Measurements from ENCODE around the gene VIL1. TPM values are rescaled to one million over a fixed set of nuclear protein-coding genes. Genes with fewer than 3 reads are reported as not detected.

VIL1 gene
- total RNA-seq, 1 experiment from 2014 or later, result 0.18 TPM

DNA sequence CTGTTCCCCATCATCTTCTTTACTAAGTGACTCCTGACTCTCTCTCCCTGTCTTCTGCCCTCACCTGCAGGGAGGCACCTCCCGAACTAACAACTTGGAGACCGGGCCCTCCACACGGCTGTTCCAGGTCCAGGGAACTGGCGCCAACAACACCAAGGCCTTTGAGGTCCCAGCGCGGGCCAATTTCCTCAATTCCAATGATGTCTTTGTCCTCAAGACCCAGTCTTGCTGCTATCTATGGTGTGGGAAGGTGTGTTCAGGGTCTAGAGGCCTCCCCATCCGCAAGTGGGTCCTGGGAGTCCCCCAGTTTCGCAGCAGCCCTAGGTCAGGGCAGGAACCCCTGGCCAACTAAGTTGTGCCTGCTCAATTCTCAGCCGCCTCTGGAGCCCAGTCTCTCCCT, 15.5 kb downstream of the VIL1 start:
- Histone ChIP-seq H3K9me3 (ENCODE audit: control insufficient read depth, insufficient read depth, low read depth, low read length) (no peaks in the 10 kb centered on the region), H3K36me3 (ENCODE audit: control insufficient read depth, insufficient read depth, low read length) (no peaks in the 10 kb centered on the region), H3K4me3 (ENCODE audit: low read depth in 2 of 2, low read length in 2 of 2) (no peak overlapping the region), H3K4me1 (ENCODE audit: control insufficient read depth, insufficient read depth, low read length) (no peaks in the 10 kb centered on the region), H3K27ac (ENCODE audit: low read length) (no peak overlapping the region), H3K27me3 (ENCODE audit: control insufficient read depth, insufficient read depth, low read length) (no peaks in the 10 kb centered on the region)
- intact Hi-C loops (cut with micrococcal nuclease; ENCODE audit: unreplicated experiment), result no loop called here
- no TSS peak for BruUV-seq (replicated peaks)
- ChIA-PET POLR2A (no interaction called here), CTCF (no interaction called here)
- DNase-seq (ENCODE audit: low read depth, low spot score) (no peak), ATAC-seq (no peak)
- in situ Hi-C loops (cut with HindIII; ENCODE audit: low pct_unique_long_range_greater_than_20kb, low sequenced_read_pairs), result no loop called here
- TF ChIP-seq, protein P1, sequence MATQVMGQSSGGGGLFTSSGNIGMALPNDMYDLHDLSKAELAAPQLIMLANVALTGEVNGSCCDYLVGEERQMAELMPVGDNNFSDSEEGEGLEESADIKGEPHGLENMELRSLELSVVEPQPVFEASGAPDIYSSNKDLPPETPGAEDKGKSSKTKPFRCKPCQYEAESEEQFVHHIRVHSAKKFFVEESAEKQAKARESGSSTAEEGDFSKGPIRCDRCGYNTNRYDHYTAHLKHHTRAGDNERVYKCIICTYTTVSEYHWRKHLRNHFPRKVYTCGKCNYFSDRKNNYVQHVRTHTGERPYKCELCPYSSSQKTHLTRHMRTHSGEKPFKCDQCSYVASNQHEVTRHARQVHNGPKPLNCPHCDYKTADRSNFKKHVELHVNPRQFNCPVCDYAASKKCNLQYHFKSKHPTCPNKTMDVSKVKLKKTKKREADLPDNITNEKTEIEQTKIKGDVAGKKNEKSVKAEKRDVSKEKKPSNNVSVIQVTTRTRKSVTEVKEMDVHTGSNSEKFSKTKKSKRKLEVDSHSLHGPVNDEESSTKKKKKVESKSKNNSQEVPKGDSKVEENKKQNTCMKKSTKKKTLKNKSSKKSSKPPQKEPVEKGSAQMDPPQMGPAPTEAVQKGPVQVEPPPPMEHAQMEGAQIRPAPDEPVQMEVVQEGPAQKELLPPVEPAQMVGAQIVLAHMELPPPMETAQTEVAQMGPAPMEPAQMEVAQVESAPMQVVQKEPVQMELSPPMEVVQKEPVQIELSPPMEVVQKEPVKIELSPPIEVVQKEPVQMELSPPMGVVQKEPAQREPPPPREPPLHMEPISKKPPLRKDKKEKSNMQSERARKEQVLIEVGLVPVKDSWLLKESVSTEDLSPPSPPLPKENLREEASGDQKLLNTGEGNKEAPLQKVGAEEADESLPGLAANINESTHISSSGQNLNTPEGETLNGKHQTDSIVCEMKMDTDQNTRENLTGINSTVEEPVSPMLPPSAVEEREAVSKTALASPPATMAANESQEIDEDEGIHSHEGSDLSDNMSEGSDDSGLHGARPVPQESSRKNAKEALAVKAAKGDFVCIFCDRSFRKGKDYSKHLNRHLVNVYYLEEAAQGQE (IDR thresholded peaks at IDR 0.05; ENCODE audit: insufficient read depth in 1 of 2, low read depth in 2 of 2, low read length in 1 of 2), result no peak
- TF ChIP-seq POLR2AphosphoS5 (IDR thresholded peaks at IDR 0.05; ENCODE audit: low read depth, low read length) (no peak), SIN3A (IDR thresholded peaks at IDR 0.05; ENCODE audit: borderline replicate concordance, insufficient read depth, low read depth, low read length) (no peak)

DNA sequence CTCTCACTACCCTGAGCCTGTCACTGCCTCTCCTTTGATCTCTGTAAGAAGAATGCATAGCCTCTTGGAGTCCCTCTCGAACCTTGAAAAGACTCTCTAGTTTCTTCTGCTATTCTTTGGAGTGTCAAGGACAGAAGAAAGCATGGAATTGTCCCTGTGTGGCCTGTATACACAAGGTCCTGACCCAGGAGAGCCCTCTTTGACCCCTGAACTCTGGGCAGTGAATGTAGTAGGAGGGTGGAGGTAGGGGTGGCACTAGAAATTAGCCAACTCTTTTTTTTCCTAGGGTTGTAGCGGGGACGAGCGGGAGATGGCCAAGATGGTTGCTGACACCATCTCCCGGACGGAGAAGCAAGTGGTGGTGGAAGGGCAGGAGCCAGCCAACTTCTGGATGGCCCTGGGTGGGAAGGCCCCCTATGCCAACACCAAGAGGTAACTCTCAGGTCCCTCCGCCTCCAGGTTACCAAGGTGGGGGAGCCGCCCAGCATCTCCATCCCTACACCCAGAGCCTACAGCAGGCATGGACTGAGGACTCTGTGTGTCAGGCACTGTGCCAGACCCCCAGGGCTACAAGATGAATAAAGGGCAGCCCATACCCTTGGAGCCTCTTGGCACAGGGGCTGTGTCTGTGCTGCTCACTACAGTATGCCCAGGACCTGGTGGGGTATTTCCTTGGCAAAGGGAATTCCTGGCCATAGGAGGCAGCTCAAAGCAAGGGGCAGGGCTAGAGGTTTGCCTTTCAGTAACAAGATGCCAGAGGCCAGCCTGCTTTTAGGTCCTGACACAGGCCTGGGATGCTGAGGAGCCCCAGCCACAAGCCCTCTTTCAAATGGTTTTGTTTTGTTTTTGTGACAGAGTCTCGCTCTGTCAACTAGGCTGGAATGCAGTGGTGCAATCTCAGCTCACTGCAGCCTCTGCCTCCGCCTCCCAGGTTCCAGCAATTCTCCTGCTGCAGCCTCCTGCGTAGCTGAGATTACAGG, 16.4 kb downstream of the VIL1 start:
- in situ Hi-C loops (cut with HindIII; ENCODE audit: low pct_unique_long_range_greater_than_20kb, low sequenced_read_pairs), result no loop called here
- POLR2A ChIA-PET, result no interaction called here

More for the DNA sequence above, 16.4 kb downstream of the VIL1 start:
- no peaks in the 10 kb centered on the region for H3K36me3 ChIP-seq (ENCODE audit: control insufficient read depth, insufficient read depth, low read length)
- no peaks in the 10 kb centered on the region for H3K27me3 ChIP-seq (ENCODE audit: control insufficient read depth, insufficient read depth, low read length)
- TF ChIP-seq, protein P2, sequence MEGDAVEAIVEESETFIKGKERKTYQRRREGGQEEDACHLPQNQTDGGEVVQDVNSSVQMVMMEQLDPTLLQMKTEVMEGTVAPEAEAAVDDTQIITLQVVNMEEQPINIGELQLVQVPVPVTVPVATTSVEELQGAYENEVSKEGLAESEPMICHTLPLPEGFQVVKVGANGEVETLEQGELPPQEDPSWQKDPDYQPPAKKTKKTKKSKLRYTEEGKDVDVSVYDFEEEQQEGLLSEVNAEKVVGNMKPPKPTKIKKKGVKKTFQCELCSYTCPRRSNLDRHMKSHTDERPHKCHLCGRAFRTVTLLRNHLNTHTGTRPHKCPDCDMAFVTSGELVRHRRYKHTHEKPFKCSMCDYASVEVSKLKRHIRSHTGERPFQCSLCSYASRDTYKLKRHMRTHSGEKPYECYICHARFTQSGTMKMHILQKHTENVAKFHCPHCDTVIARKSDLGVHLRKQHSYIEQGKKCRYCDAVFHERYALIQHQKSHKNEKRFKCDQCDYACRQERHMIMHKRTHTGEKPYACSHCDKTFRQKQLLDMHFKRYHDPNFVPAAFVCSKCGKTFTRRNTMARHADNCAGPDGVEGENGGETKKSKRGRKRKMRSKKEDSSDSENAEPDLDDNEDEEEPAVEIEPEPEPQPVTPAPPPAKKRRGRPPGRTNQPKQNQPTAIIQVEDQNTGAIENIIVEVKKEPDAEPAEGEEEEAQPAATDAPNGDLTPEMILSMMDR (IDR thresholded peaks at IDR 0.05), result no peak
- TF ChIP-seq, protein P1 (IDR thresholded peaks at IDR 0.05; ENCODE audit: insufficient read depth in 1 of 2, low read depth in 2 of 2, low read length in 1 of 2), result no peak
- no peak for TF ChIP-seq SIN3A (IDR thresholded peaks at IDR 0.05; ENCODE audit: borderline replicate concordance, insufficient read depth, low read depth, low read length)
- no peak for TF ChIP-seq POLR2AphosphoS5 (IDR thresholded peaks at IDR 0.05; ENCODE audit: low read depth, low read length)
- TF ChIP-seq TCF7L2 (IDR thresholded peaks at IDR 0.05; ENCODE audit: low read depth, low read length), result no peak
- intact Hi-C loops (cut with micrococcal nuclease; ENCODE audit: unreplicated experiment), result no loop called here
- ATAC-seq, result no peak
- no peaks in the 10 kb centered on the region for H3K4me1 ChIP-seq (ENCODE audit: control insufficient read depth, insufficient read depth, low read length)
- no TSS peak for BruUV-seq (replicated peaks)
- H3K27ac ChIP-seq (ENCODE audit: low read length), result no peak overlapping the region
- CTCF ChIA-PET, result no interaction called here
- no peak for DNase-seq (ENCODE audit: low read depth, low spot score)
- no peaks in the 10 kb centered on the region for H3K9me3 ChIP-seq (ENCODE audit: control insufficient read depth, insufficient read depth, low read depth, low read length)
- H3K4me3 ChIP-seq (ENCODE audit: low read depth in 2 of 2, low read length in 2 of 2), result no peak overlapping the region
